Immature natural killer cell (primary cell): ENCODE measurements around the gene AIF1L. TPM values are rescaled to one million over a fixed set of nuclear protein-coding genes. Genes with fewer than 3 reads are reported as not detected.

Experiments used
- DNase-seq, 3 donors: peaks; one replicate each; pipeline ENCODE4 v3.0.0; 2022; ENCODE audit warnings: mixed read lengths in 1 of 3
- H3K27ac Mint-ChIP-seq, 6 donors: one replicate each; pipeline ENCODE4 v1.8.0; 2020; ENCODE audit warnings: mixed read lengths in 6 of 6, mild to moderate bottlenecking in 5 of 6, inconsistent platforms in 4 of 6, moderate library complexity in 3 of 6
- H3K27me3 Mint-ChIP-seq, 3 donors: one replicate each; pipeline ENCODE4 v1.8.0; 2020 to 2021; ENCODE audit warnings: low read depth in 3 of 3, mild to moderate bottlenecking in 3 of 3, mixed read lengths in 3 of 3, moderate library complexity in 3 of 3, inconsistent platforms in 1 of 3
- H3K36me3 Mint-ChIP-seq, 3 donors: one replicate each; pipeline ENCODE4 v1.8.0; 2020; ENCODE audit warnings: mixed read lengths in 3 of 3, inconsistent platforms in 2 of 3, mild to moderate bottlenecking in 2 of 3
- H3K4me1 Mint-ChIP-seq, 2 donors: one replicate each; pipeline ENCODE4 v1.8.0; 2020; ENCODE audit warnings: inconsistent platforms in 2 of 2, mild to moderate bottlenecking in 2 of 2, mixed read lengths in 2 of 2, moderate library complexity in 1 of 2
- H3K4me3 Mint-ChIP-seq, 5 donors: one replicate each; pipeline ENCODE4 v1.8.0; 2020; ENCODE audit warnings: mild to moderate bottlenecking in 5 of 5, mixed read lengths in 5 of 5, inconsistent platforms in 3 of 5, moderate library complexity in 3 of 5
- H3K9me3 Mint-ChIP-seq, 6 donors: one replicate each; pipeline ENCODE4 v1.8.0; 2020; ENCODE audit warnings: mild to moderate bottlenecking in 6 of 6, mixed read lengths in 6 of 6, inconsistent platforms in 4 of 6, moderate library complexity in 3 of 6
- polyA plus RNA-seq, 3 donors: library from polyadenylated mRNA; unstranded; fragments of 300-500 nt; fragmentation: Illumina TruSeq; gene quantifications; one replicate each; pipeline ENCODE4 v1.2.3, GENCODE V29; 2021

The AIF1L gene
- polyA plus RNA-seq, 3 donors from 2014 or later, result not detected

DNA sequence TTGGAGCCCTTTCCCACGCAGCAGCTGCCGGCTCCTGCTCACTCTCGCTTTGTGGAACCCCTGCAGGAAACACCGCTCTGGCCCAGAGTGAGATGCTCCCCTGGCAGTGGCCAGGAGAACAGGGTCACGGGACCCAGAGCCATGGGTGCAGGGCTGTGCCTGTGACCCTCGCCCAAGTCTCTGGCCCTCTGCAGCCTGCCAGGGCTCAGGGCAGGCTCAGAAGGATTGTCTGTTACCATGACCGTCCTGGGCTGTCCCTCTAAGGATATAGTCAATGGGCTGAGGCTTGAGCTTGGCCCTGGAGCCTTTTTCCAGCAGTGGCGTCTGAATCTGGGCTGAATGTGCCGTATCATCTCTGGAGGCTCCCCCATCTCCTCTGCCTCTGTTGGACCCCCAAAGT is 28.7 kb upstream of the AIF1L start:
- Mint-ChIP-seq H3K36me3 (no peaks in the 10 kb centered on the region), H3K4me3 (no peak overlapping the region), H3K27ac (no peak overlapping the region), H3K9me3 (no peaks in the 10 kb centered on the region), H3K27me3 (peaks cover 5 to 6% (median 5%) of the 10 kb centered on the region in 3 donors), H3K4me1 (no peaks in the 10 kb centered on the region)
- no peak for DNase-seq

GRCh38 chr9:131068076-131068816 is 28.1 kb upstream of the AIF1L start:
- Mint-ChIP-seq H3K36me3 (no peaks in the 10 kb centered on the region), H3K4me1 (no peaks in the 10 kb centered on the region), H3K27ac (no peak overlapping the region), H3K4me3 (no peak overlapping the region), H3K27me3 (peaks cover 5 to 6% (median 5%) of the 10 kb centered on the region in 3 donors), H3K9me3 (no peaks in the 10 kb centered on the region)
- DNase-seq, result no peak

DNA sequence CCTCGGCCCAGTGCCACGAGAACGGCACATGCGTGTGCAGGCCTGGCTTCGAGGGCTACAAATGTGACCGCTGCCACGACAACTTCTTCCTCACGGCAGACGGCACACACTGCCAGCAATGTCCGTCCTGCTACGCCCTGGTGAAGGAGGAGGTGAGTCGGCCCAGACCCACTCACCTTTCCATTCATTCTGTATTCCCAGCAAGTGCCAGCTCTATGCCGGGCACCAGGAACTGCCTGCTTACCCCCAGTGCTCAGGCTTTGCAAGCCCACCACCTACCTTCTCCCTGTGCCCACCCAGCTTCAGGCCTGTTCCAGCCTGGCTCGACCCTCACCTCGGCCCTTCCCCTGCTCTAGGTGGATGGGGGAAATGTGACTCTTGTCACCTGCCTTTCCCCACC is 26.6 kb upstream of the AIF1L start:
- Mint-ChIP-seq H3K4me3 (no peak overlapping the region), H3K36me3 (no peaks in the 10 kb centered on the region), H3K9me3 (no peaks in the 10 kb centered on the region), H3K27ac (no peak overlapping the region), H3K27me3 (peaks cover 5 to 6% (median 5%) of the 10 kb centered on the region in 3 donors), H3K4me1 (no peaks in the 10 kb centered on the region)
- no peak for DNase-seq

DNA sequence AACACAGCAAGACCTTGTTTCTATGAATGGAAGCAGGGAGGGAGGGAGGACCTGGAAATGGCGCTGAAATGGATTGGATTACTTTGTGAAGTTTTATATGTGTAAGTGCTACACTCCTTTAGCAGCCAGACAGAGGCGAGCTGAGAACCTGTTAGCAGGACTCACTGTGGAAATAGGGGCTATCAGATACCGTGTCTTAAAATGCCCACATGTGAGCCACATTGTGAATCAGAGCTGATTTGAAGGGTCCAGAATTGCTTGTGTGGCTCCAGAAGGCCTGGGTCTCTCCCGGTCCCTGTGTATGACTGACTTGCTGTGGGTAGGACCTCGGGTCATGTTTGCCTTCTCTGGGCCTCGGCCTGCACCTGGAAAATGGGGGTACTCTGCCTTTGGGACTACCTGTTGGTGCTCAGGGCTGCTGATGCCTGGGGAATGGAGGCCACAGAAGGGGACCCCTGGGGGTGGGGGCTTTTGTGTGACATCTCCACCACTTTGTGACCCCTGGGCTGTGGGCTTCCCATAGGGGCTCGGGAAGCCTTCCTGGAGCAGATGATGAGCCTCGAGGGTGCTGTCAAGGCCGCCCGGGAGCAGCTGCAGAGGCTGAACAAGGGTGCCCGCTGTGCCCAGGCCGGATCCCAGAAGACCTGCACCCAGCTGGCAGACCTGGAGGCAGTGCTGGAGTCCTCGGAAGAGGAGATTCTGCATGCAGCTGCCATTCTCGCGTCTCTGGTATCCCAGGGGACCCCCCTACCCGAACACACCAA is 24.0 kb upstream of the AIF1L start:
- Mint-ChIP-seq H3K4me1 (no peaks in the 10 kb centered on the region), H3K27me3 (peaks cover 2 to 5% (median 3%) of the 10 kb centered on the region in 3 donors), H3K4me3 (no peak overlapping the region), H3K36me3 (no peaks in the 10 kb centered on the region), H3K27ac (no peak overlapping the region), H3K9me3 (no peaks in the 10 kb centered on the region)
- DNase-seq, result no peak

DNA sequence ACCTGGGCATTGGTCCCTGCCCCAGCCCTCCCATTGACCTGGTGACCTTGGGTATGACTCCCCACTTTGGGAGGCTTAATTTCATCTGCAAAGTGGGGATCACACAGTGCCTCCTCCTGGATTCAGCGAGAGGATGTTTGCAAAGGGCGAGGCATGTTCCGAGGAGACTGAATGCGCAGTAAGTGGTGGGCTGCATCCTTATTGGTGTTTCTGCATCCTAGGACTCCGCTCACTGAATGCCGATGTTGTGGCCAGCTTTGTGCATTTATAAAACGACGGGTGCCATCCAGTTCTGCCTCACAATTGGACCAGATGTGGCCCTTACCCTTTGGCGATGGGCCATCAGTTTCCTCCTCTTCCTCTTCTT is 23.5 kb upstream of the AIF1L start:
- peaks cover 2 to 5% (median 3%) of the 10 kb centered on the region in 3 donors for H3K27me3 Mint-ChIP-seq
- no peak overlapping the region for H3K27ac Mint-ChIP-seq
- H3K4me1 Mint-ChIP-seq, result no peaks in the 10 kb centered on the region
- no peak overlapping the region for H3K4me3 Mint-ChIP-seq
- no peaks in the 10 kb centered on the region for H3K36me3 Mint-ChIP-seq
- DNase-seq, result no peak
- H3K9me3 Mint-ChIP-seq, result no peaks in the 10 kb centered on the region

- H3K36me3 Mint-ChIP-seq, result no peaks in the 10 kb centered on the region
- no peaks in the 10 kb centered on the region for H3K4me1 Mint-ChIP-seq
These were observed 19.8 kb upstream of the AIF1L start for GRCh38 chr9:131076347-131077195.

DNA sequence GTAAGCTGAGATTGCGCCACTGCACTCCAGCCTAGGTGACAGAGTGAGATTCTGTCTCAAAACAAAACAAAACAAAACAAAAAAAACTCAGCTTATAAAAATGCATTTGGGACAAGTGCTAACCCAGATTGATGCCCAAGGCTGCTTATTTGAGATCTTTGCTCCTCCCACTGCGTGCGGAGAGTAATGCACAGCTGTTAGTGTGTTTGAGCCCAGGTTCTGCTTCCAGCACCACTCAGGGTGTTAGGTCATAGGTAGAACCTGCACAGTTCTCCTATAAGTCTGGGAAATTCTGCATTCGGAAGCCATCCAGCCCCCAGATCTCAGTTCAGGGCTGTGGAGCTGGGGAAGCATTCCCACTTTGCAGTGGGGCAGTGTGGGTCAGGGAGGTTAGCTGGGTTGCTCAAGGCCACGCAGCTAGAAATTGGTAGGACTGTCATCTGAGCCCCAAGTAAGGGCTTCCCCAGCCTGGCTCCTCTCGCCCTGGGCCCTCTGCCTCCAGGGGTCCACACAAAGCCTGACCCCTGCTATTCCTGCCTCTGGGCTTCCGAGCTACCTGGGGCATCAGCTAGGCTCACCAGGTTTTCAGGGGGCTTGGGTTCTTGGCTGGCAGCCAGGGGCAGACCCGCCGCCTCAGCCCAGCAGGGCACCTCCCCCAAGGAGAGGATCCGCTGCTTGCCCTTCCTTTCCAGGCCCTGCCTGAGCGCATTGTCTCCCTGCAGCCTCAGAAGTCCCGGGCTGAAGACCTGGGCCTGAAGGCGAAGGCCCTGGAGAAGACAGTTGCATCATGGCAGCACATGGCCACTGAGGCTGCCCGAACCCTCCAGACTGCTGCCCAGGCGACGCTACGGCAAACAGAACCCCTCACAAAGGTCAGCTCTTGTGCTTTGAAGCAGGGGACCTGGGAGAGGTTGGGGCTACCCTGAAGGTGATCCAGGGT is 17.6 kb upstream of the AIF1L start:
- Mint-ChIP-seq H3K4me3 (no peak overlapping the region), H3K27ac (no peak overlapping the region), H3K4me1 (no peaks in the 10 kb centered on the region), H3K9me3 (no peaks in the 10 kb centered on the region), H3K36me3 (no peaks in the 10 kb centered on the region), H3K27me3 (peaks cover 0 to 3% (median 2%) of the 10 kb centered on the region in 3 donors)
- DNase-seq, result no peak

More at GRCh38 chr9:131076347-131077195, 19.8 kb upstream of the AIF1L start:
- no peak overlapping the region for H3K27ac Mint-ChIP-seq
- no peak overlapping the region for H3K4me3 Mint-ChIP-seq
- H3K9me3 Mint-ChIP-seq, result no peaks in the 10 kb centered on the region
- DNase-seq, result no peak
- no peaks in the 10 kb centered on the region for H3K27me3 Mint-ChIP-seq

DNA sequence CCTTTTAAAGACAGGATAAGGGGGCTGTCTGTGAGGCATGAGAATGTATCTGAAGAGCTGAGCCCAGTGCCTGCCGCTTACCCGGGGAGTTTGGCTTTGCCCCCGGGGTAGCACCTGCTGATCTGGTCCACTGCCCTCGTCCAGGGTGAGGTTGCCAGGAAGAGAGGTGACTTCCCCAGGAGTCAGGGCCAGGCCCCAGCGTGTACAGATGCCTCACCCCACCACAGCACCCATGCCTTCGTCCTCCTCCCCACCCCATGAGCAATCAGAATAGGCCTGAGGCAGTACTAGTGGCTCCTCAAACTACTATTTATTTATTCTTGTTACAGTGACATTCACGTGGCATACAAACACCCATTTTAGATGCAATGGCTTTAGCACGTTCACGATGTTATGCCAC is 15.7 kb upstream of the AIF1L start:
- Mint-ChIP-seq H3K36me3 (no peaks in the 10 kb centered on the region), H3K9me3 (no peaks in the 10 kb centered on the region), H3K4me3 (no peak overlapping the region), H3K4me1 (no peaks in the 10 kb centered on the region), H3K27ac (no peak overlapping the region), H3K27me3 (peaks cover 0 to 8% (median 3%) of the 10 kb centered on the region in 3 donors)
- no peak for DNase-seq

DNA sequence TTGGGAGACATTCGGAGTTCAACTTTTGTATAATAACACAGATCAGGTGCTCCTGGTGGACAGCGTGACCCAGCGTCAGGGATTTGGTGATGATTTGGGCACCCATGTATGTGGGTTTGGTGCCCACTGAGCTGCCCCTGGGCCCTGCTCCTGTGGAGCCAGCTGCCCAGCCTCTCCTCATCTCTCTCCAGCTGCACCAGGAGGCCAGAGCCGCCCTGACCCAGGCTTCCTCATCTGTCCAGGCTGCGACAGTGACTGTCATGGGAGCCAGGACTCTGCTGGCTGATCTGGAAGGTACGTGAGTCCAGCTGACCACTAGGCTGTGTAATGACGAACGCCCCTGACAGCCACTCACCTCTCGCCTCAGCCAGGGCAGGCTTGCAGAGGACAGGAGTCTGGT is 14.5 kb upstream of the AIF1L start:
- H3K36me3 Mint-ChIP-seq, result no peaks in the 10 kb centered on the region
- no peaks in the 10 kb centered on the region for H3K9me3 Mint-ChIP-seq
- no peak for DNase-seq
- no peak overlapping the region for H3K27ac Mint-ChIP-seq
- no peak overlapping the region for H3K4me3 Mint-ChIP-seq
- peaks cover 0 to 14% (median 3%) of the 10 kb centered on the region in 3 donors for H3K27me3 Mint-ChIP-seq
- no peaks in the 10 kb centered on the region for H3K4me1 Mint-ChIP-seq

DNA sequence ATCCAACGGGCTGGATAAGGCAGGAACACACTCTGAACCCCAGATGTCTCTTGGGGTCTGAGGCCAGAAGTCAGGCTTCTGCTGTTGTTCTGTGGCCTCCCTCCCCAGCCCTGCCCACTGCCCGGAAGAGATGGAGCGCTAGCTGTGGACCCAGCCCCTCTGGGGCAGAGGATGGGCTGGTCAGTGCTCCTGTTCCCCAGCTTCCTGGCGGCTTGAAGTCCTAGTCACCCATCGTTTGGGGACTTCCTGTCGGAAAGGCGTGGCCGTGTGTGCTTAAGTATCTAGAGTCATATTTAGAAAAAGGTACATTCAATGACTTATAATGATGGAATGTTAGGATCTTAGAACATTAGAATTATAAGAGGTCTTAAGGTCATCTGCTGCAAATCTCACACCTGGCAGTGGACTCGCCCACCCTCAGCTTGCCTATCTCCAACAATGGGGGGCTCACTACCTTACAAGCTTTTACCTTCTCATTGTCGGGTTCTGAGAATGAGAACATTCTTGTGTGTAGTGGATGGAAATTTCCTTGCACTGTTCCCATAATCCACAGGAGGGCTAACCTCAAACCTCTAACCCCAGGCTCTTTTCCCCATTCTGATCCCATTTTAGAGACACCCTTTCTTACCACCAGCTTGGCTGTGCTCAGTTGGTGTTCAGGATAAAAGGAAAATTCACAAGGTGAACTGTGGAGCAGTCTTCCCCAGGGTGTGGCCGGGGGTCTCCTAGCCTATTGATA is 13.4 kb upstream of the AIF1L start:
- H3K9me3 Mint-ChIP-seq, result no peaks in the 10 kb centered on the region
- H3K36me3 Mint-ChIP-seq, result no peaks in the 10 kb centered on the region
- peaks cover 0 to 14% (median 3%) of the 10 kb centered on the region in 3 donors for H3K27me3 Mint-ChIP-seq
- DNase-seq, result no peak
- H3K4me3 Mint-ChIP-seq, result no peak overlapping the region
- H3K27ac Mint-ChIP-seq, result no peak overlapping the region
- H3K4me1 Mint-ChIP-seq, result no peaks in the 10 kb centered on the region

GRCh38 chr9:131084661-131085369 is 11.5 kb upstream of the AIF1L start:
- Mint-ChIP-seq H3K36me3 (no peaks in the 10 kb centered on the region), H3K4me3 (no peak overlapping the region), H3K27ac (no peak overlapping the region), H3K4me1 (no peaks in the 10 kb centered on the region), H3K27me3 (peaks cover 0 to 14% (median 3%) of the 10 kb centered on the region in 3 donors), H3K9me3 (no peaks in the 10 kb centered on the region)
- DNase-seq, result no peak

GRCh38 chr9:131085370-131086122 is 10.8 kb upstream of the AIF1L start:
- Mint-ChIP-seq H3K27me3 (peaks cover 0 to 14% (median 3%) of the 10 kb centered on the region in 3 donors), H3K4me3 (no peak overlapping the region), H3K27ac (no peak overlapping the region), H3K36me3 (no peaks in the 10 kb centered on the region), H3K9me3 (no peaks in the 10 kb centered on the region), H3K4me1 (no peaks in the 10 kb centered on the region)
- no peak for DNase-seq
